SW 1271 (cell line): ENCODE results near the gene FBXO8.

Experiments used
- DNase-seq, 2 experiments: peaks; one replicate each; lab custom pipeline; 2025; lab: John Stamatoyannopoulos, UW

The FBXO8 gene

DNA sequence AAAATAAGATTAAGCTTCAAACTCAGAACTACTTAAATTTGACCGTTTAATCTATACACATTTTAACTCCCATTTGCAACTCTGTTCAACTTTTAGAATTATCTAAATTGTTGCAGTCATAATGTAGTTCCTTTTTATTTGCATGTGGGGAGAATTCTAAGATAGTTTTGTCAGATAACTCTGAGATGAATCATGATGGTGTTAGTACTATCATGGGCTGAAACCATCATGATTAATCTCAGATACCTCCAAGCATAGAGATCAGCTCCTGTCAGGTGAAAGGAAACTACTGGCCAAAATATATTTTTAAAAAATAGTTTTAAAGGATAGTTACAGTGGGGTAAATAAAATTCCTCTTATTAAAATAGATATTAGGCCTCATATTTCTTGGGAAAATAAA is 39.0 kb downstream of the FBXO8 start:
- no peak for DNase-seq

- no peak for DNase-seq
Observed at GRCh38 chr4:174241162-174241561, 42.3 kb downstream of the FBXO8 start.

GRCh38 chr4:174236359-174236758 is 47.1 kb downstream of the FBXO8 start:
- DNase-seq: no peak

- no peak for DNase-seq
Observed at GRCh38 chr4:174230680-174231079, 52.8 kb downstream of the FBXO8 start.

- DNase-seq: no peak
Observed at GRCh38 chr4:174230148-174230547, 53.3 kb downstream of the FBXO8 start.

GRCh38 chr4:174228988-174229387 is 54.5 kb downstream of the FBXO8 start:
- DNase-seq: no peak

DNA sequence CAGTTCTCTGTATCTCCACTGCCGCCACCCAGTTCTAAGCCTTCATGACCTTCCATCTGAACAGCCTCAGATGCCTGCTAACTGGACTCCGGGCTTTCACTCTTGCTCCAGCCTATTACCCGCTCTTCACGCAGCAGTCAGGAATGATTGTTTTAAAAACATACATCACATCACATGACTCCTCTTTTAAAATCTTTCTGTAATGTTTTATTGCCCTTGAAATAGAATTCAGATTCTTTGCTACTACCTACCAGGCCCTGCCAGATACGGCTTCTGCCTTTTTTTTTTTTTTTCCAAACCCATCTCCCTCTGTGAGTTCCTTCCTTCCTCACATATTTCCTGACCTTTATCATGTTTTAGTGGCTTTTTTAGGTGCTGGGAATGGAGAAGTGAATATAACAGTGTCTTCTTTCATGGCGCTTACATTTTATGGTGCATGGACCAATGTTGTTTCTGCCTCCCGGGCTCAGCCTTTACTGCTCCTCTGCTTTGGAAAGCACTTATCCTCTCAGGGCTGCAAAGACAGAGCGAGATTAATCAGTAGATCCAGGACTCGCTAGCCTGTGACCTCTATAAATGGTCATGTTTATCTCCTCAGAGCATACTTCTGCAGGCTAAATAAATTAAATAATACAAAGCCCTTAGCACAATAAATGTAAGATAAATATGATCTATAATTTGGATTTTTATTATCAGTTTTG is 58.0 kb downstream of the FBXO8 start:
- DNase-seq: no peak

- DNase-seq: no peak
Observed at GRCh38 chr4:174224550-174224949, 58.9 kb downstream of the FBXO8 start.

DNA sequence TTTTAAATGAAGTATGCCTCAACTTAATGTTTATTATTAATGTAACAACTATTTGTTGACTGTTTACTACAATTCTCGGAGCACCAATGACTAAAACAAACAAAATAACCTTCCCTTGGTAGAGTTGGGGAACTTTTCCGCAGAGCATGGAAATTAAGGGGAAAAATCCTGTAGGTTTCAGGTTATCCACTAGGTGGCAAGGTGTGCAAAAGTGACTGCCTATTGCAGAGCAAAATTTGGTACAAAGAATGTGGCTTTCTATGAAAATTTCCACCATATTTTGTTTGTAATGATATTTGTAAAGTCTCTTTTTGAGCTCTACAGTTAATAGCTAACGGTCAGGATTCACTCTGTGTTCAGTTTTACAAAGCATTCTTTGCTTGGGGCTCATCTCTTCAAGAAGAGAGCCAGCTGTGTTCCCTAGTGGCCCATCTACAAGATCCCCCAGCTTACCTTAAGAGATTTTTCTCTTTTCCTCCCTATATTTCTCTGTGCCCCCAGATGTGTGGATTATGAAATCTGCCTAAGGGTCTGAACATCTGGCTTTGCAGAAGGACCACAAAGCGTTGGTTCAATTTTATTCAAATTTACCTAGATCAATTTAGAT is 61.1 kb downstream of the FBXO8 start:
- DNase-seq: peak in 1 of 2 experiments; percentile 2

- no peak for DNase-seq
Observed at GRCh38 chr4:174218127-174218790, 65.2 kb downstream of the FBXO8 start.

- DNase-seq: no peak
Observed at GRCh38 chr4:174217273-174218126, 66.0 kb downstream of the FBXO8 start.

DNA sequence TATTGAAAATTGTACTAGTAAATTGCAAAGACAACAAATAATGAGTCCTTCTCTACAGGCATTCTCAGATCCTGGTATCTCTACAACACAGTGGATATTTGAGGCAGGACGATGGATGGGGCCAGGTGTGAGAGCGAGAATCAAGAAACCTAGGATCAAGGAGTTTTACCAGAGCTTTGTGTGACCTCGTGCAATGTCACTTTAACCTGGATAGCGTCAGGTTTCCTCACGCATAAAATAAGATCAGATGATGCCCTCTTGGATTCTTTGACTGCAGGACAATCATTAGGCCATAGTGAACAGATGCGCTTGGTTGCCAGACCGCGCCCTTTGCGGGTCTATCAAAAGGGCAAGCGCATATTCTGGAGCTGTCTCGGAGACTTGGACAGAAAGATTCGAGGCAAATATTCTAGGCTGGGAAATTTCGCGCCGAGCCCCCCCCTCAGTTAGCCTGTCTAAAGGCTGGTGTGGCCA is 66.6 kb downstream of the FBXO8 start:
- no peak for DNase-seq

DNA sequence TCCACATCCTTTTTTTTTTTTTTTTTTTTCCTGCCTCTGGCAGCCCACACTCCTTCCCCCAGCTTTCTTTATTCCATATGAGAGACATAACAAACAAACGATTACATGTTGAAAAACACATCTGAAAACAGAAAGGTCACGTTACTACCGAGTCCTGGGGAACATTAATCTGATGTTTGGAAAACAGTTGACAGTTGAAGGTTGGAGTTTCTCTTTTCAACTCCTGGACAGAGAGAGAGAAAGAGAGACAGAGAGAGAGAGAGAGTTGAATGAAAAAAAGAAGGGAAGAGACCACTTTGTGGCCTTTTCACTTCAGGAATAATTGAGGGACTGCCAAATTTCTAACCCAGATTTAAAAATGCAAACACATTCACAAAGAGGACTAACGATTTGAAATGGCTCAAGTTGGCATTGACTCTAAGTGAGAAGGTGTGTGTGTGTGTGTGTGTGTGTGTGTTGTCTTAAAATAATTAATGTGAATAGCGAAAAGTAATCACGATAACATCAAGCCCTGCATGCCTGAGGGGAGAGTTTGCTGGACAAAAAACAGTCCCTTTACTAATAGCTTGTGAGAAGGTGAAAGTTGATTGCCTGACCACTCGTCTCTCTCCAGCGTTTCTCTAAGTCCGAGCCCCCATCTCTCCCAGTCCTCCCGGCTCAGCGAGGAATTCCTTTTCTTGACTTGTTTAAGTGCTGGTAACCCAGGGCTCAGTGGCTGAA is 67.3 kb downstream of the FBXO8 start:
- DNase-seq: no peak

DNA sequence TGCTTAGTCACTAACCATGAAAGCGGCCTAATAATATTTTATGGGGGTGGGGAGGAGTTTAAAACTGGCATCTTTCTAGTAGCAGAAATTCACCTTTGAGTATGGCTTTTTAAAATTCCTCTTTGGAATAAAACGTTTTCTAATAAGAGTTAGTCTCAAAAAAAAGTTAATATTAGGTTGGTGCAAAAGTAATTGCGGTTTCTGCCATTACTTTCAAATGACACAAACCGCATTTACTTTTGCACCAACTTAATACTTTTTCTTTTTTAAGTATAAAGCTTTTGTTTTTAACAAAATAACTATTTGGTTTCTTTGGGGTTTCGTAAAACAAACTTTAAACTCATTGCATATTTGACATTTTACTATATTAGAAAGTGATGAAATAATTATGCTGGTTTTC is 68.4 kb downstream of the FBXO8 start:
- no peak for DNase-seq

DNA sequence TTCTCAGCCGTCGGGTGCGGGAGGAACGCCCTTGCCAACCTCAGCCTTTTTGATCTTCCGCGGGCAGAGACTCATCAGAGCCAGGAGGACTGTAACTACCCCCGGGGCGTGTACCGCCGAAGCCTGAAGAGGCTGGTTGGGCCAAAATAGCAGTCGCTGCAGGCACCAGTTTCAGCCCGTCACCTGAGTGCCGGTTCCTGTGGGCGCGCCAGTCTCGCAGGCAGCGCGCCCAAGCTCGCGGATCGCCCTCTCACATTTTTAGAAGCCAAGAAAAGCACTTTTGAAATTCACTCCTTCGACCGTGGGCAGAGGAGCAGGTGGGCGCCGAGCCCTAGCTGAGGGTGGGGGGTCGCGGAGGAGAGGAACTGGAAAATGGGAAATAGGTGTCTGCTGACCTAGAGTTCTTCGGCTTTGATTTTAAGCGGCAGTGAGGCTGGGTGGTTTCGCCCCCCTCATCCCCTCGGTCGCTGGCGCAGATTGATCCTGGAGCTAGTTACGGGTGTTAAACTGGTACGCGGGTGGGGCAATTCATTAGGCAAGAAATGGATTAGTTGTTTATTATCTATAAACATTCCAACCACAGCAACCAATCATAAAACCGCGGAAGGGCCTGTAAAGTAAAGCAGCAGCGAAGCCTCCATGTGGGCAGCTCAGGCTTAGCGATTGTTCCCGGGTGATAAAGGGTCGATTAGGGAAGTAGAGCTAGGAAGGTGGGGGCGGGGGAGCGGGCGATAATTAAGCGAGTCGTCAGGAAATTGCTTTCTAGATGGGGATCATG is 69.2 kb downstream of the FBXO8 start:
- no peak for DNase-seq

GRCh38 chr4:174213731-174214100 is 69.8 kb downstream of the FBXO8 start:
- no peak for DNase-seq

GRCh38 chr4:174212061-174212460 is 71.4 kb downstream of the FBXO8 start:
- DNase-seq: no peak

DNA sequence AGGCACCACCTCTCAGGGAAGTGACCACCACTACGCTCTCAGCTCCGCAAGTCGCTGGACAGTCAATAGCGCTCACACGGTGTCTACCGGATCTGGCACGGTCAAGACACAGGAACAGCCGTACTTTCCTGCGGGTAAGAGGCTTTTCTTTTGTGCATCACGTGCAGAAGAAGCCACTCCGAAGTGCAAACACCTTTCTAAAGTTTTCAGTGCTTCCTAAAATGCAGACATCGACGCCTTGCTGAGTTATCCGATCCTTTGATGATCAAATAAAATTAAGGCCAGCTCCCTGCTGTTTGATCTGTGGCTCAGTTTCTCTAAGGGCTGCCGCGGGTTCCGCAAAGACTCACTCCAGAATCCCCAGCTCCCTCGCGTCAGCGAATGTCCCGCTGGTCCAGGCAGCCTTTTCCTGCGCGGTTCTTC is 71.8 kb downstream of the FBXO8 start:
- no peak for DNase-seq

GRCh38 chr4:174210952-174211490 is 72.4 kb downstream of the FBXO8 start:
- no peak for DNase-seq

DNA sequence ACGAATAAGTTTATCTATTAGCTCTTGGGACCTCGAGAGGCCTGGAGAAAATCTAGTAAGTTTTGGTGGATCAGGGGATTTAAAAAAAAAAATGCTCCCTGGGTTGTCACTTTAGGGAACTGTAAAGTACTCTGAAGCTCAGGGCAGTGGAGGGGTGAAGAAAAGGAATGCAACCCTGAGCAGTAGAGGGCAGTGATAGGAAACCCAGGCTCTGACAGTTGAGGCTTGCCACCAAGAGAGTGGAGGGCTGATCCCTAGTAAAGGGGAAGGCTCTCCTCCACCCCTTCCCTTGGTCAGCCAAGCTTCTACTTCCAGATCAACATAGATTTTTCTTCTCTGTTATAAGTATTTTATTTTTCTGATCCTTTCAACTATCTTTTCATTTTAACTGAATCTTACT is 73.1 kb downstream of the FBXO8 start:
- no peak for DNase-seq

DNA sequence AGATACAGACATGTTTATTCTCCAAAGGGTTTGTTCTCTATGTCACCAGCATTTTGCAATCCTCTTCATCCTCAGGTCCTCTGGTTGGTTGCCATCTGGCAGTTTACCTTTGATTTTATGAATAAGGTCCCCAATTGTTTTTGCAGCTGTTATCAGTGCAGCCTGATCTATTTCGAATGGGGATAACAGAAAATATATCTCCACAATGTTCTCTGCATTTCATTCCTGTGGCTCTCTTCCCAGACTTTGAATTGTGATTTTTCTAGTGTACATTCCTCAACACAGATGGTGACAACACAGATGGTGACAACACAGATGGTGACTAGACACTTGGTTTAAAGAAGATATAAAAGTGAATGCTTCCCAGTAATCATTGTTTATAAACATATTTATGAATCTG is 74.1 kb downstream of the FBXO8 start:
- DNase-seq: no peak
